Panc1 (cell line): Measurements from ENCODE around the gene ARMC8. TPM values are rescaled to one million over a fixed set of nuclear protein-coding genes. Genes with fewer than 3 reads are reported as not detected.

ENCODE experiments used
- ATAC-seq: fragments of 200-7000 bp; cut with Tn5 transposase; 2 replicates; pipeline ENCODE4 v1.9.1; 2020; ENCODE audit warnings: mild to moderate bottlenecking, moderate library complexity
- BruUV-seq: library from RNA; stranded (reverse); fragments of 400-500 nt; replicated peaks from 2 replicates; lab custom pipeline; 2021; lab: Mats Ljungman, UMichigan
- CTCF ChIA-PET: fragments of 300-600 bp; sonication (Branson Sonifier 250); formaldehyde crosslinking; loops from one replicate; lab custom pipeline; 2022; ENCODE audit warnings: antibody characterized with exemption; lab: Charles Lee
- POLR2A ChIA-PET: fragments of 300-600 bp; sonication (Branson Sonifier 250); formaldehyde crosslinking; loops from one replicate; lab custom pipeline; 2022; ENCODE audit warnings: antibody characterized with exemption; lab: Charles Lee
- DNase-seq: peaks from one replicate; pipeline ENCODE4 v3.0.0-alpha.2; 2010; ENCODE audit warnings: low read depth, low spot score
- H3K27ac ChIP-seq: 2 replicates; pipeline ENCODE4 v1.5.1; 2011; ENCODE audit warnings: mild to moderate bottlenecking, low read length, inconsistent platforms
- H3K27me3 ChIP-seq: fragments of 200-500 bp; sonication (Bioruptor generic); 2 replicates; pipeline ENCODE4 v1.6.0; 2014; ENCODE audit warnings: low read length, inconsistent platforms; ENCODE audit not compliant: control insufficient read depth, insufficient read depth
- H3K36me3 ChIP-seq: fragments of 200-500 bp; sonication (Bioruptor generic); 2 replicates; pipeline ENCODE4 v1.5.1; 2014; ENCODE audit warnings: inconsistent platforms, mild to moderate bottlenecking, low read length, moderate library complexity; ENCODE audit not compliant: control insufficient read depth, insufficient read depth
- H3K4me1 ChIP-seq: 2 replicates; pipeline ENCODE4 v1.5.1; 2011; ENCODE audit warnings: inconsistent platforms, mild to moderate bottlenecking, low read length, moderate library complexity; ENCODE audit not compliant: control insufficient read depth, insufficient read depth
- H3K4me3 ChIP-seq, 2 experiments: 2 replicates each; pipeline ENCODE4 v1.5.1; 2011 to 2012; ENCODE audit warnings: low read depth in 2 of 2, low read length in 2 of 2, mild to moderate bottlenecking in 2 of 2, inconsistent platforms in 1 of 2, moderate library complexity in 1 of 2
- H3K9me3 ChIP-seq: fragments of 200-500 bp; sonication (Bioruptor generic); 2 replicates; pipeline ENCODE4 v1.5.1; 2014; ENCODE audit warnings: low read depth, mild to moderate bottlenecking, inconsistent platforms, low read length, moderate library complexity; ENCODE audit not compliant: control insufficient read depth, insufficient read depth
- POLR2AphosphoS5 ChIP-seq: IDR thresholded peaks from 2 replicates; pipeline ENCODE4 v1.6.1; 2012; ENCODE audit warnings: mild to moderate bottlenecking, low read depth, low read length, moderate library complexity
- SIN3A ChIP-seq: IDR thresholded peaks from 2 replicates; pipeline ENCODE4 v1.6.1; 2012; ENCODE audit warnings: low read depth, mild to moderate bottlenecking, low read length, moderate library complexity, borderline replicate concordance; ENCODE audit not compliant: insufficient read depth
- TCF7L2 ChIP-seq: IDR thresholded peaks from 2 replicates; pipeline ENCODE4 v1.6.1; 2011; ENCODE audit warnings: mild to moderate bottlenecking, low read depth, low read length, inconsistent platforms
- in situ Hi-C: cut with HindIII; loops from 2 replicates; pipeline ENCODE4 v1.10.0; 2016; ENCODE audit warnings: low sequenced_read_pairs, low pct_unique_long_range_greater_than_20kb
- intact Hi-C: fragments of 100-400 bp; cut with micrococcal nuclease; formaldehyde crosslinking; loops from one replicate; pipeline ENCODE4 v1.10.0; 2022; ENCODE audit not compliant: unreplicated experiment
- total RNA-seq: library from RNA; stranded (reverse); gene quantifications from one replicate; pipeline ENCODE4 v1.2.1, GENCODE V29; 2021; ENCODE audit not compliant: unreplicated experiment
- TF ChIP-seq, protein P1 (sequence below): fragments of 450-650 bp; IDR thresholded peaks from 2 replicates; pipeline ENCODE4 v1.5.1; 2017; ENCODE audit warnings: mild to moderate bottlenecking
- TF ChIP-seq, protein P2 (sequence below), 2 experiments: IDR thresholded peaks; 2 replicates each; pipeline ENCODE4 v1.6.1; 2011 to 2012; ENCODE audit warnings: low read depth in 2 of 2, control low read depth in 1 of 2, low read length in 1 of 2, mild to moderate bottlenecking in 1 of 2, moderate library complexity in 1 of 2; ENCODE audit not compliant: insufficient read depth in 1 of 2

Gene ARMC8
- total RNA-seq, 1 experiment from 2014 or later, result 56.0 TPM

DNA sequence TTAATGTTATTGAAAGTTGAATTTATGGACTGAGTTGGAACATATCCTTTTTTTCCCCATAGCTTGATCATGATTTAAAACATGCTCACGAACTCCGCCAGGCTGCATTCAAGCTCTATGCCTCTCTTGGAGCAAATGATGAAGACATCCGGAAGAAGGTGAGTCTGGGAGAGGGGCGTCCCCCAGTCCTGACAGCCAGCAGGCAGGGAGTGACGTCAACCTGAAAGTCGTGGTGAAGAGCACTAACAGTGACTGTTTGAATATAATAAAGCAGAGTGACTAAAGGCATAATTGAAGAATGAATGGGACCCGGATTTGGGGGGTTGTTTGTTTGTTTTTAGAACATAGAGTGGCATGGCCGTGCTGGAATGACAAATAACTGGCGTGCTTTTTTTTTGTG is 57.9 kb downstream of the ARMC8 start:
- intact Hi-C loops, result no loop called here
- Histone ChIP-seq H3K36me3 (peaks cover 6% of the 10 kb centered on the region), H3K27ac (no peak overlapping the region), H3K4me1 (no peaks in the 10 kb centered on the region), H3K27me3 (no peaks in the 10 kb centered on the region), H3K9me3 (no peaks in the 10 kb centered on the region), H3K4me3 (no peak overlapping the region)
- BruUV-seq, result no TSS peak
- DNase-seq (no peak), ATAC-seq (no peak)
- in situ Hi-C loops, result no loop called here
- TF ChIP-seq SIN3A, result no peak
- TF ChIP-seq, protein P1, sequence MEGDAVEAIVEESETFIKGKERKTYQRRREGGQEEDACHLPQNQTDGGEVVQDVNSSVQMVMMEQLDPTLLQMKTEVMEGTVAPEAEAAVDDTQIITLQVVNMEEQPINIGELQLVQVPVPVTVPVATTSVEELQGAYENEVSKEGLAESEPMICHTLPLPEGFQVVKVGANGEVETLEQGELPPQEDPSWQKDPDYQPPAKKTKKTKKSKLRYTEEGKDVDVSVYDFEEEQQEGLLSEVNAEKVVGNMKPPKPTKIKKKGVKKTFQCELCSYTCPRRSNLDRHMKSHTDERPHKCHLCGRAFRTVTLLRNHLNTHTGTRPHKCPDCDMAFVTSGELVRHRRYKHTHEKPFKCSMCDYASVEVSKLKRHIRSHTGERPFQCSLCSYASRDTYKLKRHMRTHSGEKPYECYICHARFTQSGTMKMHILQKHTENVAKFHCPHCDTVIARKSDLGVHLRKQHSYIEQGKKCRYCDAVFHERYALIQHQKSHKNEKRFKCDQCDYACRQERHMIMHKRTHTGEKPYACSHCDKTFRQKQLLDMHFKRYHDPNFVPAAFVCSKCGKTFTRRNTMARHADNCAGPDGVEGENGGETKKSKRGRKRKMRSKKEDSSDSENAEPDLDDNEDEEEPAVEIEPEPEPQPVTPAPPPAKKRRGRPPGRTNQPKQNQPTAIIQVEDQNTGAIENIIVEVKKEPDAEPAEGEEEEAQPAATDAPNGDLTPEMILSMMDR, result no peak
- TF ChIP-seq, protein P2, sequence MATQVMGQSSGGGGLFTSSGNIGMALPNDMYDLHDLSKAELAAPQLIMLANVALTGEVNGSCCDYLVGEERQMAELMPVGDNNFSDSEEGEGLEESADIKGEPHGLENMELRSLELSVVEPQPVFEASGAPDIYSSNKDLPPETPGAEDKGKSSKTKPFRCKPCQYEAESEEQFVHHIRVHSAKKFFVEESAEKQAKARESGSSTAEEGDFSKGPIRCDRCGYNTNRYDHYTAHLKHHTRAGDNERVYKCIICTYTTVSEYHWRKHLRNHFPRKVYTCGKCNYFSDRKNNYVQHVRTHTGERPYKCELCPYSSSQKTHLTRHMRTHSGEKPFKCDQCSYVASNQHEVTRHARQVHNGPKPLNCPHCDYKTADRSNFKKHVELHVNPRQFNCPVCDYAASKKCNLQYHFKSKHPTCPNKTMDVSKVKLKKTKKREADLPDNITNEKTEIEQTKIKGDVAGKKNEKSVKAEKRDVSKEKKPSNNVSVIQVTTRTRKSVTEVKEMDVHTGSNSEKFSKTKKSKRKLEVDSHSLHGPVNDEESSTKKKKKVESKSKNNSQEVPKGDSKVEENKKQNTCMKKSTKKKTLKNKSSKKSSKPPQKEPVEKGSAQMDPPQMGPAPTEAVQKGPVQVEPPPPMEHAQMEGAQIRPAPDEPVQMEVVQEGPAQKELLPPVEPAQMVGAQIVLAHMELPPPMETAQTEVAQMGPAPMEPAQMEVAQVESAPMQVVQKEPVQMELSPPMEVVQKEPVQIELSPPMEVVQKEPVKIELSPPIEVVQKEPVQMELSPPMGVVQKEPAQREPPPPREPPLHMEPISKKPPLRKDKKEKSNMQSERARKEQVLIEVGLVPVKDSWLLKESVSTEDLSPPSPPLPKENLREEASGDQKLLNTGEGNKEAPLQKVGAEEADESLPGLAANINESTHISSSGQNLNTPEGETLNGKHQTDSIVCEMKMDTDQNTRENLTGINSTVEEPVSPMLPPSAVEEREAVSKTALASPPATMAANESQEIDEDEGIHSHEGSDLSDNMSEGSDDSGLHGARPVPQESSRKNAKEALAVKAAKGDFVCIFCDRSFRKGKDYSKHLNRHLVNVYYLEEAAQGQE (IDR thresholded peaks at IDR 0.05; ENCODE audit: insufficient read depth in 1 of 2, low read depth in 2 of 2, low read length in 1 of 2), result no peak
- no peak for TF ChIP-seq TCF7L2
- TF ChIP-seq POLR2AphosphoS5, result no peak
- CTCF ChIA-PET, result no interaction called here
- POLR2A ChIA-PET, result interaction anchor here (0.6 kb wide), 1 partner anchor 55 kb away, joined by 3 read pairs; no protein-coding TSS in a partner anchor

DNA sequence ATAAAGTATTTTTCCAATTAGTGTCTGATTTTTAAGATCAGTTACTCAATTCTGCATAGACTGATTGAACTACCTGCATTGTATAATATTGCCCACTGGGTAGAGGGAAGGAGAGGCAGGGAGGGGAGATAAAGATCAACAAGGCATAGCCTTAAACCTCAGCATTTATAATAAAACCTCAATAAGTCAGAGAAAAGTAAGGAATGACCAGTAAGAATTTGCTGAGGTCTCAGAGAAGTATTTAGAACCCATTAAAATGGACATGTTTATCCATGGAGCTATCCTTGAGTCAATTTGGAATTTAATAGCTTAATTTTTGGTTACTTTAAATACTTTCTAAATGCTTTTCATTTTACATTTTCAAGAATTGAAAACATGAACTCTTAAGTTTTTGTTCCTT is 62.5 kb downstream of the ARMC8 start:
- Histone ChIP-seq H3K4me3 (no peak overlapping the region), H3K36me3 (0 out of 2 replicates have a peak, but pooled peaks cover 4% of the 10 kb centered on the region)

More for the DNA sequence above, 62.5 kb downstream of the ARMC8 start:
- DNase-seq (no peak), ATAC-seq (no peak)
- intact Hi-C loops, result no loop called here
- Histone ChIP-seq H3K9me3 (no peaks in the 10 kb centered on the region), H3K27ac (no peak overlapping the region), H3K27me3 (no peaks in the 10 kb centered on the region), H3K4me1 (no peaks in the 10 kb centered on the region)
- ChIA-PET POLR2A (no interaction called here), CTCF (no interaction called here)
- in situ Hi-C loops, result no loop called here
- BruUV-seq, result no TSS peak
- TF ChIP-seq, protein P1, result no peak
- TF ChIP-seq, protein P2 (IDR thresholded peaks at IDR 0.05; ENCODE audit: insufficient read depth in 1 of 2, low read depth in 2 of 2, low read length in 1 of 2), result no peak
- no peak for TF ChIP-seq TCF7L2
- no peak for TF ChIP-seq POLR2AphosphoS5
